Glutamatergic neuron (in vitro differentiated cells): ENCODE measurements around the gene ADAMTSL4. TPM values are rescaled to one million over a fixed set of nuclear protein-coding genes. Genes with fewer than 3 reads are reported as not detected.
"Not testable (repeated sequence)": the region's sequence is repeated elsewhere in the genome, so short reads cannot be mapped to it uniquely, and the experiment has no call there.

Source experiments
- DNase-seq: peaks from one replicate; pipeline ENCODE4 v3.0.0; 2022
- H3K27ac Mint-ChIP-seq: one replicate; pipeline ENCODE4 v1.8.0; 2020; ENCODE audit warnings: mild to moderate bottlenecking, mixed read lengths, inconsistent platforms; ENCODE audit not compliant: unreplicated experiment
- H3K27me3 Mint-ChIP-seq: one replicate; pipeline ENCODE4 v1.8.0; 2020; ENCODE audit warnings: mild to moderate bottlenecking, moderate library complexity, mixed read lengths, inconsistent platforms; ENCODE audit not compliant: unreplicated experiment
- H3K36me3 Mint-ChIP-seq: one replicate; pipeline ENCODE4 v1.8.0; 2020; ENCODE audit warnings: mild to moderate bottlenecking, mixed read lengths, inconsistent platforms; ENCODE audit not compliant: unreplicated experiment
- H3K4me1 Mint-ChIP-seq: one replicate; pipeline ENCODE4 v1.8.0; 2020; ENCODE audit warnings: mild to moderate bottlenecking, low read depth, mixed read lengths, inconsistent platforms; ENCODE audit not compliant: unreplicated experiment
- H3K4me3 Mint-ChIP-seq: one replicate; pipeline ENCODE4 v1.8.0; 2020; ENCODE audit warnings: mild to moderate bottlenecking, mixed read lengths, inconsistent platforms; ENCODE audit not compliant: unreplicated experiment
- H3K9me3 Mint-ChIP-seq: one replicate; pipeline ENCODE4 v1.8.0; 2020; ENCODE audit warnings: mild to moderate bottlenecking, moderate library complexity, mixed read lengths, inconsistent platforms; ENCODE audit not compliant: unreplicated experiment
- CTCF ChIP-seq: fragments of 200-600 bp; sonication (generic); IDR thresholded peaks from one replicate; pipeline ENCODE4 v1.5.0; 2021; ENCODE audit not compliant: partially characterized antibody, unreplicated experiment
- total RNA-seq: library from RNA; stranded (reverse); fragmentation: NEBNext Ultra II Directional; extraction: Animal tissue kit (Norgen Biotek cat#: 25700); gene quantifications from one replicate; pipeline ENCODE4 v1.2.1, GENCODE V29; 2021; ENCODE audit not compliant: unreplicated experiment

The ADAMTSL4 gene
- total RNA-seq, 1 donor from 2014 or later = 0.25 TPM

GRCh38 chr1:150579110-150579944 is 30.1 kb downstream of the ADAMTSL4 start, which contains the start of gene MCL1:
MCL1 (minus strand) TSS chr1:150579610; CDS start chr1:150579530, 80 bp downstream.
- H3K4me3 Mint-ChIP-seq = peak within 1 kb of the TSS; percentile 96
- peaks cover 6% of the 10 kb centered on the region for H3K36me3 Mint-ChIP-seq
- H3K9me3 Mint-ChIP-seq = peaks cover 15% of the 10 kb centered on the region
- DNase-seq = peak; percentile 94
- TF ChIP-seq CTCF = no peak
- H3K4me1 Mint-ChIP-seq = peaks cover 14% of the 10 kb centered on the region
- peak within 1 kb of the TSS; percentile 97 for H3K27ac Mint-ChIP-seq
- peaks cover 8% of the 10 kb centered on the region for H3K27me3 Mint-ChIP-seq

GRCh38 chr1:150579945-150580642 is 30.9 kb downstream of the ADAMTSL4 start:
- no peak for TF ChIP-seq CTCF
- Mint-ChIP-seq H3K4me3 (peak overlapping the region; percentile 96), H3K4me1 (peaks cover 14% of the 10 kb centered on the region), H3K27me3 (peaks cover 8% of the 10 kb centered on the region), H3K27ac (peak overlapping the region; percentile 97), H3K9me3 (peaks cover 15% of the 10 kb centered on the region), H3K36me3 (peaks cover 6% of the 10 kb centered on the region)
- no peak for DNase-seq

- DNase-seq, H3K36me3 Mint-ChIP-seq, H3K4me1 Mint-ChIP-seq, H3K27me3 Mint-ChIP-seq: not testable (repeated sequence)
- H3K9me3 Mint-ChIP-seq = peaks cover 15% of the 10 kb centered on the region
- H3K4me3 Mint-ChIP-seq = peak overlapping the region; percentile 96
- H3K27ac Mint-ChIP-seq = peak overlapping the region; percentile 97
These were observed 31.8 kb downstream of the ADAMTSL4 start for GRCh38 chr1:150580966-150581365.

GRCh38 chr1:150581437-150581836 is 32.2 kb downstream of the ADAMTSL4 start:
- H3K4me3 Mint-ChIP-seq, DNase-seq, H3K4me1 Mint-ChIP-seq, H3K27me3 Mint-ChIP-seq, H3K36me3 Mint-ChIP-seq, H3K27ac Mint-ChIP-seq: not testable (repeated sequence)
- H3K9me3 Mint-ChIP-seq = peaks cover 15% of the 10 kb centered on the region

- not testable (repeated sequence) for H3K27me3 Mint-ChIP-seq, H3K4me3 Mint-ChIP-seq, H3K27ac Mint-ChIP-seq, H3K36me3 Mint-ChIP-seq, H3K4me1 Mint-ChIP-seq, DNase-seq
- H3K9me3 Mint-ChIP-seq = peaks cover 14% of the 10 kb centered on the region
These were observed 32.8 kb downstream of the ADAMTSL4 start for GRCh38 chr1:150581962-150582361.

- H3K27ac Mint-ChIP-seq = no peak overlapping the region
- H3K4me1 Mint-ChIP-seq = peaks cover 4% of the 10 kb centered on the region
- TF ChIP-seq CTCF = no peak
- no peak overlapping the region for H3K4me3 Mint-ChIP-seq
- peaks cover 12% of the 10 kb centered on the region for H3K9me3 Mint-ChIP-seq
- DNase-seq = no peak
- H3K27me3 Mint-ChIP-seq = peaks cover 8% of the 10 kb centered on the region
- H3K36me3 Mint-ChIP-seq = peaks cover 3% of the 10 kb centered on the region
These were observed 33.2 kb downstream of the ADAMTSL4 start for GRCh38 chr1:150582371-150582770.
